H9 (cell line): Measurements from ENCODE around the gene TMEM44. TPM values are rescaled to one million over a fixed set of nuclear protein-coding genes. Genes with fewer than 3 reads are reported as not detected.
A peak's percentile ranks its signal among the peaks of the same experiment; 100 is the strongest.

Experiments
- DNase-seq: peaks from one replicate; pipeline ENCODE4 v3.0.0-alpha.2; 2017
- H2AFZ ChIP-seq: one replicate; pipeline ENCODE4 v1.6.1; 2013; ENCODE audit warnings: mild to moderate bottlenecking, low read length, control low read depth, moderate library complexity
- H2AK5ac ChIP-seq: 2 replicates; pipeline ENCODE4 v1.6.1; 2013; ENCODE audit warnings: low read length, control low read depth, mixed read lengths; ENCODE audit not compliant: insufficient read length
- H2BK120ac ChIP-seq: one replicate; pipeline ENCODE4 v1.6.1; 2013; ENCODE audit warnings: low read depth, mild to moderate bottlenecking, low read length, control low read depth, inconsistent platforms; ENCODE audit not compliant: poor library complexity, severe bottlenecking
- H2BK12ac ChIP-seq: 2 replicates; pipeline ENCODE4 v1.6.1; 2013; ENCODE audit warnings: low read length, control low read depth, mixed read lengths, low read depth; ENCODE audit not compliant: insufficient read length
- H2BK15ac ChIP-seq: 2 replicates; pipeline ENCODE4 v1.6.1; 2013; ENCODE audit warnings: low read depth, low read length, control low read depth
- H2BK20ac ChIP-seq: one replicate; pipeline ENCODE4 v1.6.1; 2013; ENCODE audit warnings: low read depth, mild to moderate bottlenecking, low read length, control low read depth, inconsistent platforms; ENCODE audit not compliant: poor library complexity, severe bottlenecking
- H2BK5ac ChIP-seq: 2 replicates; pipeline ENCODE4 v1.6.1; 2013; ENCODE audit warnings: low read length, control low read depth, mixed read lengths; ENCODE audit not compliant: insufficient read length
- H3K14ac ChIP-seq: 2 replicates; pipeline ENCODE4 v1.6.1; 2013; ENCODE audit warnings: low read length, control low read depth; ENCODE audit not compliant: insufficient read depth
- H3K18ac ChIP-seq: 2 replicates; pipeline ENCODE4 v1.6.1; 2013; ENCODE audit warnings: low read depth, mild to moderate bottlenecking, mixed read lengths, low read length, control low read depth; ENCODE audit not compliant: insufficient read length
- H3K23ac ChIP-seq: 2 replicates; pipeline ENCODE4 v1.6.1; 2013; ENCODE audit warnings: low read length, control low read depth, mixed read lengths, low read depth; ENCODE audit not compliant: insufficient read length
- H3K23me2 ChIP-seq: 2 replicates; pipeline ENCODE4 v1.6.1; 2013; ENCODE audit warnings: low read depth, mild to moderate bottlenecking, mixed read lengths, low read length, control low read depth; ENCODE audit not compliant: insufficient read length, poor library complexity, severe bottlenecking
- H3K27ac ChIP-seq: 2 replicates; pipeline ENCODE4 v1.5.1; 2013; ENCODE audit warnings: low read length, control low read depth, mixed read lengths, low read depth; ENCODE audit not compliant: insufficient read length
- H3K27me3 ChIP-seq: 2 replicates; pipeline ENCODE4 v1.6.1; 2013; ENCODE audit warnings: low read length, control low read depth, inconsistent platforms; ENCODE audit not compliant: insufficient read depth
- H3K4ac ChIP-seq: 2 replicates; pipeline ENCODE4 v1.6.1; 2013; ENCODE audit warnings: low read depth, mild to moderate bottlenecking, control low read depth, inconsistent platforms, low read length, moderate library complexity
- H3K4me1 ChIP-seq: 2 replicates; pipeline ENCODE4 v1.6.1; 2013; ENCODE audit warnings: low read length, control low read depth, inconsistent platforms; ENCODE audit not compliant: insufficient read depth
- H3K4me2 ChIP-seq: 2 replicates; pipeline ENCODE4 v1.6.1; 2013; ENCODE audit warnings: low read length, control low read depth, mixed read lengths; ENCODE audit not compliant: insufficient read length, insufficient read depth
- H3K56ac ChIP-seq: 2 replicates; pipeline ENCODE4 v1.6.1; 2013; ENCODE audit warnings: low read depth, mild to moderate bottlenecking, mixed read lengths, low read length, control low read depth; ENCODE audit not compliant: insufficient read length
- H3K79me1 ChIP-seq: 2 replicates; pipeline ENCODE4 v1.6.1; 2013; ENCODE audit warnings: low read depth, mild to moderate bottlenecking, moderate library complexity, low read length, control low read depth, inconsistent platforms; ENCODE audit not compliant: insufficient read depth, poor library complexity, severe bottlenecking
- H3K79me2 ChIP-seq: 2 replicates; pipeline ENCODE4 v1.6.1; 2013; ENCODE audit warnings: low read length, control low read depth, inconsistent platforms; ENCODE audit not compliant: insufficient read depth
- H3K9ac ChIP-seq: 2 replicates; pipeline ENCODE4 v1.6.1; 2013; ENCODE audit warnings: low read length, control low read depth, mixed read lengths; ENCODE audit not compliant: insufficient read length; ENCODE audit errors: extremely low read depth
- H3K9me3 ChIP-seq: one replicate; pipeline ENCODE4 v1.6.1; 2013; ENCODE audit warnings: low read depth, low read length, inconsistent platforms; ENCODE audit not compliant: control insufficient read depth
- H3T11ph ChIP-seq: one replicate; pipeline ENCODE4 v1.6.1; 2013; ENCODE audit warnings: mild to moderate bottlenecking, low read length, control low read depth, inconsistent platforms
- H4K20me1 ChIP-seq: one replicate; pipeline ENCODE4 v1.6.1; 2013; ENCODE audit not compliant: control insufficient read depth, insufficient read length, insufficient read depth
- H4K5ac ChIP-seq: 2 replicates; pipeline ENCODE4 v1.6.1; 2013; ENCODE audit warnings: low read depth, mild to moderate bottlenecking, mixed read lengths, low read length, control low read depth; ENCODE audit not compliant: insufficient read length
- H4K8ac ChIP-seq: replicated peaks from 2 replicates; pipeline ENCODE4 v1.6.1; 2013; ENCODE audit warnings: low read length, control low read depth, mixed read lengths, low read depth; ENCODE audit not compliant: insufficient read length
- H4K91ac ChIP-seq: 2 replicates; pipeline ENCODE4 v1.6.1; 2013; ENCODE audit warnings: low read depth, mild to moderate bottlenecking, moderate library complexity, mixed read lengths, low read length, control low read depth; ENCODE audit not compliant: insufficient read length
- H3K27ac Mint-ChIP-seq, 3 experiments: 2 replicates in 2 of 3; 3 replicates in 1 of 3; pipeline ENCODE4 v1.8.0; 2020 to 2021; ENCODE audit warnings: mixed read lengths in 3 of 3, mild to moderate bottlenecking in 1 of 3, moderate library complexity in 1 of 3
- H3K27me3 Mint-ChIP-seq: 2 replicates; pipeline ENCODE4 v1.8.0; 2021; ENCODE audit warnings: low read depth, mild to moderate bottlenecking, moderate library complexity, mixed read lengths
- H3K36me3 Mint-ChIP-seq, 3 experiments: 2 replicates in 2 of 3; 3 replicates in 1 of 3; pipeline ENCODE4 v1.8.0; 2020 to 2021; ENCODE audit warnings: low read depth in 3 of 3, mixed read lengths in 3 of 3; ENCODE audit not compliant: insufficient read depth in 1 of 3
- H3K4me1 Mint-ChIP-seq, 2 experiments: 2 replicates each; pipeline ENCODE4 v1.8.0; 2020; ENCODE audit warnings: mixed read lengths in 2 of 2
- H3K4me3 Mint-ChIP-seq, 2 experiments: 2 replicates in 1 of 2; 3 replicates in 1 of 2; pipeline ENCODE4 v1.8.0; 2020 to 2021; ENCODE audit warnings: mild to moderate bottlenecking in 2 of 2, mixed read lengths in 2 of 2, moderate library complexity in 1 of 2
- H3K9me3 Mint-ChIP-seq, 2 experiments: 2 replicates in 1 of 2; 3 replicates in 1 of 2; pipeline ENCODE4 v1.8.0; 2020; ENCODE audit warnings: mild to moderate bottlenecking in 2 of 2, mixed read lengths in 2 of 2, moderate library complexity in 1 of 2
- CTCF ChIP-seq: fragments of 200-600 bp; sonication (generic); conservative IDR thresholded peaks from 3 replicates; pipeline ENCODE4 v1.8.0; 2021; ENCODE audit warnings: antibody characterized with exemption, mild to moderate bottlenecking
- WGBS: extraction: QIAGEN DNeasy Blood & Tissue Kit; methylation state at CpG from one replicate; pipeline ENCODE4 v1.1.7; 2013; ENCODE audit warnings: missing lambda C conversion rate, low lambda C conversion rate, mixed read lengths; ENCODE audit not compliant: insufficient read length; ENCODE audit errors: extremely low coverage; 5-methylcytosine and 5-hydroxymethylcytosine counted together
- total RNA-seq: library from RNA; stranded (reverse); gene quantifications from 2 replicates; pipeline ENCODE4 v1.2.1, GENCODE V29; 2021

TMEM44 gene
- total RNA-seq, 1 experiment from 2014 or later = 19.8 TPM

GRCh38 chr3:194608981-194609380 lies 24.2 kb downstream of the TMEM44 start:
- H3K4me2 ChIP-seq = no peak overlapping the region
- H4K8ac ChIP-seq = no peak overlapping the region
- Mint-ChIP-seq H3K36me3 (peaks cover 11 to 15% (median 12%) of the 10 kb centered on the region in 3 experiments; a peak in 5 of 7 replicates), H3K27me3 (no peaks in the 10 kb centered on the region), H3K9me3 (no peaks in the 10 kb centered on the region; a peak in 1 of 5 replicates), H3K4me3 (no peak overlapping the region), H3K4me1 (peaks cover 3 to 4% of the 10 kb centered on the region in 2 experiments; a peak in 3 of 4 replicates), H3K27ac (peak overlapping the region in 1 of 3 experiments; percentile 2; a peak in 1 of 7 replicates)
- H2BK20ac ChIP-seq = no peak overlapping the region
- no peak overlapping the region for H3K18ac ChIP-seq
- no peak for TF ChIP-seq CTCF
- H2BK12ac ChIP-seq = no peak overlapping the region
- H4K20me1 ChIP-seq = no peaks in the 10 kb centered on the region
- H3K27ac ChIP-seq = no peak overlapping the region
- no peak overlapping the region for H3K4ac ChIP-seq
- no peak overlapping the region for H4K5ac ChIP-seq
- no peak overlapping the region for H3K56ac ChIP-seq
- H2AFZ ChIP-seq = no peak overlapping the region
- H3T11ph ChIP-seq = no peak overlapping the region
- H3K79me1 ChIP-seq = no peaks in the 10 kb centered on the region
- H2BK5ac ChIP-seq = no peak overlapping the region
- no peaks in the 10 kb centered on the region for H3K27me3 ChIP-seq
- H3K9ac ChIP-seq = no peak overlapping the region
- no peak overlapping the region for H2AK5ac ChIP-seq
- no peaks in the 10 kb centered on the region for H3K23me2 ChIP-seq
- H3K79me2 ChIP-seq = no peaks in the 10 kb centered on the region
- WGBS = no CpG with 5 or more reads among the region's 9 CpGs
- no peak overlapping the region; the same call in 1 of the 2 replicates for H3K14ac ChIP-seq
- DNase-seq = no peak
- H4K91ac ChIP-seq = no peak overlapping the region
- no peak overlapping the region for H2BK15ac ChIP-seq
- H2BK120ac ChIP-seq = no peak overlapping the region
- no peaks in the 10 kb centered on the region for H3K4me1 ChIP-seq
- H3K23ac ChIP-seq = no peak overlapping the region
- H3K9me3 ChIP-seq = no peaks in the 10 kb centered on the region
